22Rv1 (cell line): ENCODE data around the gene FLOT2.
"Not testable (repeated sequence)": the region's sequence is repeated elsewhere in the genome, so short reads cannot be mapped to it uniquely, and the experiment has no call there.

Experiments used
- ZFX ChIP-seq: fragments of 450-650 bp; IDR thresholded peaks from 2 replicates; pipeline ENCODE4 v1.6.1; 2017; ENCODE audit warnings: antibody characterized with exemption, borderline replicate concordance
- TF ChIP-seq, protein P1 (sequence below): fragments of 450-650 bp; IDR thresholded peaks from 2 replicates; pipeline ENCODE4 v1.5.1; 2017; ENCODE audit warnings: mild to moderate bottlenecking

DNA sequence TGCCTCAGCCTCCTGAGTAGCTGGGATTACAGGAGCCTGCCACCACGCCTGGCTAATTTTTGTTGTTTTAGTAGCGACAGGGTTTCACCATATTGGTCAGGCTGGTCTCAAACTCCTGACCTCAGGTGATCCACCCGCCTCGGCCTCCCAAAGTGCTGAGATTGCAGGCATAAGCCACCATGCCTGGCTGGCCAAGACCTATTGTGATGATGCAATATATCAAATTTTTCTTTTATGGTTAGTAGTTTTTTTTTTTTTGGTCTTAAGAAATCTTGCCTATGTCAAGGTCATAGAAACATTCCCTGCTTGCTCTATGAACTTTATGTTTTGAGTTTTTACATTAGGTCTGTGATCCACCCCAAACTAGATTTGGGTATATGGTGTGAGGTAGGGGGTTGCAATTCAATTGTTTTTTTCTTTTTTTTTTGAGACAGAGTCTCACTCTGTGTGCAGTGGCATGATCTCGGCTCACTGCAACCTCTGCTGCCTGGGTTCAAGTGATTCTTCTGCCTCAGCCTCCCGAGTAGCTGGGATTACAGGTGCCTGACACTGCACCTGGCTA lies 20.3 kb downstream of the FLOT2 start:
- TF ChIP-seq, protein P1, sequence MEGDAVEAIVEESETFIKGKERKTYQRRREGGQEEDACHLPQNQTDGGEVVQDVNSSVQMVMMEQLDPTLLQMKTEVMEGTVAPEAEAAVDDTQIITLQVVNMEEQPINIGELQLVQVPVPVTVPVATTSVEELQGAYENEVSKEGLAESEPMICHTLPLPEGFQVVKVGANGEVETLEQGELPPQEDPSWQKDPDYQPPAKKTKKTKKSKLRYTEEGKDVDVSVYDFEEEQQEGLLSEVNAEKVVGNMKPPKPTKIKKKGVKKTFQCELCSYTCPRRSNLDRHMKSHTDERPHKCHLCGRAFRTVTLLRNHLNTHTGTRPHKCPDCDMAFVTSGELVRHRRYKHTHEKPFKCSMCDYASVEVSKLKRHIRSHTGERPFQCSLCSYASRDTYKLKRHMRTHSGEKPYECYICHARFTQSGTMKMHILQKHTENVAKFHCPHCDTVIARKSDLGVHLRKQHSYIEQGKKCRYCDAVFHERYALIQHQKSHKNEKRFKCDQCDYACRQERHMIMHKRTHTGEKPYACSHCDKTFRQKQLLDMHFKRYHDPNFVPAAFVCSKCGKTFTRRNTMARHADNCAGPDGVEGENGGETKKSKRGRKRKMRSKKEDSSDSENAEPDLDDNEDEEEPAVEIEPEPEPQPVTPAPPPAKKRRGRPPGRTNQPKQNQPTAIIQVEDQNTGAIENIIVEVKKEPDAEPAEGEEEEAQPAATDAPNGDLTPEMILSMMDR: not testable (repeated sequence)
- TF ChIP-seq ZFX: not testable (repeated sequence)
